Neural cell (in vitro differentiated cells): ENCODE results near the gene DTYMK. TPM values are rescaled to one million over a fixed set of nuclear protein-coding genes. Genes with fewer than 3 reads are reported as not detected.

Experiments
- H2AFZ ChIP-seq: fragments of 200-600, 300-800 bp; sonication (generic), shearing (Covaris generic); 2 replicates; pipeline ENCODE4 v1.6.0; 2014; ENCODE audit warnings: low read depth, mild to moderate bottlenecking, antibody characterized with exemption, low read length, moderate library complexity
- H3F3A ChIP-seq: fragments of 200-600 bp; shearing (Covaris generic); 2 replicates; pipeline ENCODE4 v1.6.1; 2016; ENCODE audit warnings: mild to moderate bottlenecking, moderate library complexity, mixed read lengths, antibody characterized with exemption, low read length; ENCODE audit not compliant: insufficient read depth, poor library complexity, severe bottlenecking
- H3K27ac ChIP-seq: fragments of 200-600, 300-800 bp; sonication (generic), shearing (Covaris generic); 2 replicates; pipeline ENCODE4 v1.5.1; 2014; ENCODE audit warnings: mild to moderate bottlenecking, low read length, moderate library complexity
- H3K27me3 ChIP-seq: fragments of 300-800, 200-600 bp; sonication (generic), shearing (Covaris generic); 2 replicates; pipeline ENCODE4 v1.6.0; 2014; ENCODE audit warnings: mild to moderate bottlenecking, low read depth, low read length, moderate library complexity; ENCODE audit not compliant: insufficient read depth
- H3K36me3 ChIP-seq: fragments of 300-800, 200-600 bp; sonication (generic), shearing (Covaris generic); 2 replicates; pipeline ENCODE4 v1.5.1; 2014; ENCODE audit warnings: mild to moderate bottlenecking, antibody characterized with exemption, low read length, moderate library complexity; ENCODE audit not compliant: insufficient read depth
- H3K4me2 ChIP-seq: fragments of 300-800, 200-600 bp; sonication (generic), shearing (Covaris generic); 2 replicates; pipeline ENCODE4 v1.6.0; 2014; ENCODE audit warnings: mild to moderate bottlenecking, low read length
- H3K4me3 ChIP-seq: fragments of 300-800, 200-600 bp; sonication (generic), shearing (Covaris generic); 2 replicates; pipeline ENCODE4 v1.5.1; 2014; ENCODE audit warnings: mild to moderate bottlenecking, low read length, moderate library complexity
- H3K79me2 ChIP-seq: fragments of 200-600 bp; shearing (Covaris generic); replicated peaks from 2 replicates; pipeline ENCODE4 v1.6.0; 2014; ENCODE audit warnings: mild to moderate bottlenecking, low read length, moderate library complexity; ENCODE audit not compliant: insufficient read depth
- H3K9ac ChIP-seq: fragments of 300-800, 200-600 bp; sonication (generic), shearing (Covaris generic); 2 replicates; pipeline ENCODE4 v1.6.1; 2016; ENCODE audit warnings: mild to moderate bottlenecking, low read length, mixed read lengths
- H3K9me2 ChIP-seq: fragments of 200-600 bp; shearing (Covaris generic); 2 replicates; pipeline ENCODE4 v1.6.1; 2016; ENCODE audit warnings: mild to moderate bottlenecking, low read length, mixed read lengths; ENCODE audit not compliant: insufficient read depth
- H3K9me3 ChIP-seq: fragments of 200-600, 300-800 bp; sonication (generic), shearing (Covaris generic); 2 replicates; pipeline ENCODE4 v1.6.1; 2016; ENCODE audit warnings: mild to moderate bottlenecking, mixed run types, low read length, moderate library complexity, mixed read lengths
- H4K20me1 ChIP-seq: fragments of 200-600 bp; shearing (Covaris generic); 2 replicates; pipeline ENCODE4 v1.6.1; 2016; ENCODE audit warnings: mild to moderate bottlenecking, mixed run types; ENCODE audit not compliant: insufficient read depth
- CTCF ChIP-seq: fragments of 450-650 bp; IDR thresholded peaks from 2 replicates; pipeline ENCODE4 v1.5.1; 2014; ENCODE audit warnings: antibody characterized with exemption, mild to moderate bottlenecking, moderate library complexity; ENCODE audit not compliant: poor library complexity, severe bottlenecking
- EP300 ChIP-seq: fragments of 450-650 bp; conservative IDR thresholded peaks from 2 replicates; pipeline ENCODE4 v1.6.1; 2014; ENCODE audit warnings: antibody characterized with exemption, mild to moderate bottlenecking, moderate library complexity; ENCODE audit not compliant: poor library complexity, severe bottlenecking
- EZH2 ChIP-seq: fragments of 200-600, 300-800 bp; shearing (Covaris generic), sonication (generic); IDR thresholded peaks from 2 replicates; pipeline ENCODE4 v1.6.1; 2014; ENCODE audit warnings: antibody characterized with exemption, low read length, borderline replicate concordance, mild to moderate bottlenecking; ENCODE audit not compliant: insufficient read depth, poor library complexity, severe bottlenecking
- MXI1 ChIP-seq: fragments of 450-650 bp; conservative IDR thresholded peaks from 2 replicates; pipeline ENCODE4 v1.6.1; 2014; ENCODE audit warnings: antibody characterized with exemption, mild to moderate bottlenecking; ENCODE audit not compliant: poor library complexity, severe bottlenecking
- POLR2AphosphoS5 ChIP-seq: IDR thresholded peaks from 2 replicates; pipeline ENCODE4 v1.6.1; 2012
- RAD21 ChIP-seq: fragments of 450-650 bp; conservative IDR thresholded peaks from 2 replicates; pipeline ENCODE4 v1.6.1; 2014; ENCODE audit warnings: antibody characterized with exemption, mild to moderate bottlenecking, moderate library complexity
- REST ChIP-seq: IDR thresholded peaks from 2 replicates; pipeline ENCODE4 v1.6.1; 2012; ENCODE audit warnings: borderline replicate concordance
- SMC3 ChIP-seq: fragments of 450-650 bp; conservative IDR thresholded peaks from 2 replicates; pipeline ENCODE4 v1.6.1; 2014; ENCODE audit warnings: antibody characterized with exemption, mild to moderate bottlenecking, moderate library complexity; ENCODE audit not compliant: poor library complexity
- TAF1 ChIP-seq: IDR thresholded peaks from 2 replicates; pipeline ENCODE4 v1.6.1; 2012; ENCODE audit warnings: low read depth
- polyA plus RNA-seq: library from polyadenylated mRNA; depleted of rRNA; stranded (reverse); fragments of >200 nt; gene quantifications from 2 replicates; pipeline ENCODE4 v1.2.3, GENCODE V29; 2014

The DTYMK gene
- polyA plus RNA-seq, 1 donor from 2014 or later = 33.5 TPM

GRCh38 chr2:241677392-241677791 is 9.2 kb downstream of the DTYMK start (continued):
- TF ChIP-seq SMC3 = no peak

GRCh38 chr2:241676665-241677064 is 9.9 kb downstream of the DTYMK start:
- Histone ChIP-seq H3K27ac (no peak overlapping the region), H3K36me3 (no peaks in the 10 kb centered on the region), H2AFZ (no peak overlapping the region), H3K9me2 (no peaks in the 10 kb centered on the region), H3K4me3 (no peak overlapping the region), H3K4me2 (no peak overlapping the region), H3K27me3 (no peaks in the 10 kb centered on the region), H3K79me2 (no peaks in the 10 kb centered on the region), H3K9ac (no peak overlapping the region), H4K20me1 (no peaks in the 10 kb centered on the region), H3K9me3 (no peaks in the 10 kb centered on the region), H3F3A (no peaks in the 10 kb centered on the region)
- TF ChIP-seq MXI1 (no peak), CTCF (no peak), RAD21 (no peak), REST (no peak), EZH2 (no peak), POLR2AphosphoS5 (no peak), EP300 (no peak), SMC3 (no peak), TAF1 (no peak)

GRCh38 chr2:241675885-241676284 is 10.7 kb downstream of the DTYMK start:
- H3K4me2 ChIP-seq = no peak overlapping the region
- no peak overlapping the region for H3K27ac ChIP-seq
- H3K9ac ChIP-seq = no peak overlapping the region
- no peaks in the 10 kb centered on the region for H3K27me3 ChIP-seq
- H3K9me3 ChIP-seq = no peaks in the 10 kb centered on the region
- H3F3A ChIP-seq = no peaks in the 10 kb centered on the region
- no peak overlapping the region for H3K4me3 ChIP-seq
- H2AFZ ChIP-seq = no peak overlapping the region
- H3K9me2 ChIP-seq = no peaks in the 10 kb centered on the region
- no peaks in the 10 kb centered on the region for H3K79me2 ChIP-seq
- TF ChIP-seq TAF1 (no peak), EP300 (no peak), CTCF (no peak), RAD21 (no peak), EZH2 (no peak), SMC3 (no peak), REST (no peak), POLR2AphosphoS5 (no peak), MXI1 (no peak)
- H4K20me1 ChIP-seq = no peaks in the 10 kb centered on the region
- no peaks in the 10 kb centered on the region for H3K36me3 ChIP-seq
